Gastrocnemius medialis (tissue), 4 donors: ENCODE results near the gene LDB3. TPM values are rescaled to one million over a fixed set of nuclear protein-coding genes. Genes with fewer than 3 reads are reported as not detected.

Source experiments
- ATAC-seq, 2 donors: fragments of 150-250 bp; one replicate each; pipeline ENCODE4 v1.9.1; 2016
- DNase-seq, 2 donors: peaks; one replicate each; pipeline ENCODE4 v3.0.0-alpha.2; 2019
- H3K27ac ChIP-seq, 4 donors: fragments of 200-600 bp; sonication (generic); 1 replicate in 1 of 4; 2 replicates in 3 of 4; pipeline ENCODE4 v1.5.1; 2016 to 2018; ENCODE audit warnings: mild to moderate bottlenecking in 2 of 4, moderate library complexity in 1 of 4
- H3K27me3 ChIP-seq, 3 donors: fragments of 200-600 bp; sonication (generic) in 2 of 3; 1 replicate in 1 of 3; 2 replicates in 2 of 3; pipeline versions ENCODE4 v1.5.1 to v1.6.0; 2016 to 2019; ENCODE audit warnings: mild to moderate bottlenecking in 1 of 3, moderate library complexity in 1 of 3
- H3K36me3 ChIP-seq, 2 donors: fragments of 200-600 bp; sonication (generic) in 1 of 2; one replicate each; pipeline ENCODE4 v1.5.1; 2017 to 2018
- H3K4me1 ChIP-seq, 2 donors: fragments of 200-600 bp; sonication (generic) in 1 of 2; one replicate each; pipeline ENCODE4 v1.5.1; 2016 to 2017; ENCODE audit warnings: mild to moderate bottlenecking in 2 of 2
- H3K4me3 ChIP-seq, 4 donors: fragments of 200-600 bp; sonication (generic) in 3 of 4; 1 replicate in 1 of 4; 2 replicates in 3 of 4; pipeline ENCODE4 v1.5.1; 2016 to 2019; ENCODE audit warnings: mild to moderate bottlenecking in 2 of 4
- H3K9me3 ChIP-seq, 3 donors: fragments of 200-600 bp; sonication (generic) in 2 of 3; 1 replicate in 1 of 3; 2 replicates in 2 of 3; pipeline ENCODE4 v1.5.1; 2016 to 2019
- CTCF ChIP-seq, 5 experiments: fragments of 450-650 bp in 3 of 5; fragments of 200-600 bp in 2 of 5; sonication (generic) in 2 of 5; IDR thresholded peaks in 4 of 5; conservative IDR thresholded peaks in 1 of 5; 1 replicate in 4 of 5; 2 replicates in 1 of 5; pipeline ENCODE4 v1.5.1; 2016 to 2019; ENCODE audit warnings: antibody characterized with exemption in 5 of 5, mild to moderate bottlenecking in 3 of 5, moderate library complexity in 3 of 5
- POLR2A ChIP-seq, 2 donors: fragments of 450-650 bp; IDR thresholded peaks; one replicate each; pipeline ENCODE4 v1.6.1; 2017; ENCODE audit warnings: antibody characterized with exemption in 2 of 2, mild to moderate bottlenecking in 2 of 2, moderate library complexity in 2 of 2
- in situ Hi-C, 4 donors: fragments of 200-750 bp; cut with MboI; loops; one replicate each; pipeline versions ENCODE4 v1.15.0 to v1.8.0; 2017; ENCODE audit warnings: low sequenced_read_pairs in 4 of 4
- intact Hi-C: fragments of 100-400 bp; cut with DNase I; formaldehyde crosslinking; loops from one replicate; pipeline ENCODE4 v1.15.1; 2023; ENCODE audit warnings: low total_unique reads
- total RNA-seq, 4 donors: library from RNA; depleted of rRNA; stranded (reverse); fragments of >200 nt; gene quantifications; one replicate each; pipeline versions ENCODE4 v1.1.0 to v1.2.3, GENCODE V29; 2016

Gene LDB3
- total RNA-seq, 4 donors from 2014 or later: 164 to 305 (median 227) TPM

GRCh38 chr10:86690657-86691084 lies 22.4 kb downstream of the LDB3 start:
- ATAC-seq (no peak), DNase-seq (no peak)
- no peak for TF ChIP-seq POLR2A (IDR thresholded peaks at IDR 0.05)
- no peak for TF ChIP-seq CTCF (IDR thresholded peaks at IDR 0.05 in 4 of 5, conservative IDR thresholded peaks at IDR 0.05 in 1 of 5)
- Histone ChIP-seq H3K4me1 (peaks cover 44 to 60% of the 10 kb centered on the region in 2 donors), H3K4me3 (no peak overlapping the region), H3K36me3 (peaks cover 0 to 37% of the 10 kb centered on the region in 2 donors), H3K27me3 (no peaks in the 10 kb centered on the region), H3K9me3 (no peaks in the 10 kb centered on the region), H3K27ac (peak overlapping the region; percentile 58 to 99 (median 66))
- intact Hi-C loops: no loop called here
- in situ Hi-C loops: loop anchor here in 1 of 4 donors (10.0 kb wide), 1 partner anchor 204 kb away; no protein-coding TSS in a partner anchor

GRCh38 chr10:86691333-86692022 lies 23.2 kb downstream of the LDB3 start:
- no peaks in the 10 kb centered on the region for H3K27me3 ChIP-seq
- in situ Hi-C loops (loop anchor here in 1 of 4 donors (10.0 kb wide), 1 partner anchor 203 kb away; no protein-coding TSS in a partner anchor), intact Hi-C loops (no loop called here)
- peaks cover 41 to 52% of the 10 kb centered on the region in 2 donors for H3K4me1 ChIP-seq
- ATAC-seq: no peak
- TF ChIP-seq POLR2A (IDR thresholded peaks at IDR 0.05) (no peak), CTCF (IDR thresholded peaks at IDR 0.05 in 4 of 5, conservative IDR thresholded peaks at IDR 0.05 in 1 of 5) (no peak)
- H3K9me3 ChIP-seq: no peaks in the 10 kb centered on the region
- DNase-seq: no peak
- peaks cover 0 to 43% of the 10 kb centered on the region in 2 donors for H3K36me3 ChIP-seq
- peak overlapping the region; percentile 58 to 99 (median 66) for H3K27ac ChIP-seq
- H3K4me3 ChIP-seq: no peak overlapping the region

- Histone ChIP-seq H3K27ac (peak overlapping the region; percentile 58 to 99 (median 66)), H3K27me3 (no peaks in the 10 kb centered on the region), H3K4me1 (peaks cover 41 to 46% of the 10 kb centered on the region in 2 donors), H3K9me3 (no peaks in the 10 kb centered on the region), H3K36me3 (peaks cover 0 to 46% of the 10 kb centered on the region in 2 donors), H3K4me3 (no peak overlapping the region)
- in situ Hi-C loops (loop anchor here in 1 of 4 donors (10.0 kb wide), 1 partner anchor 203 kb away; no protein-coding TSS in a partner anchor), intact Hi-C loops (no loop called here)
- TF ChIP-seq POLR2A (IDR thresholded peaks at IDR 0.05): no peak
- no peak for TF ChIP-seq CTCF (IDR thresholded peaks at IDR 0.05 in 4 of 5, conservative IDR thresholded peaks at IDR 0.05 in 1 of 5)
- ATAC-seq: peak in 1 of 2 donors; percentile 19
- peak in 1 of 2 donors; percentile 73 for DNase-seq
These were observed 23.8 kb downstream of the LDB3 start for GRCh38 chr10:86692023-86692514.

GRCh38 chr10:86692664-86693063 lies 24.4 kb downstream of the LDB3 start:
- Histone ChIP-seq H3K27ac (peak overlapping the region; percentile 58 to 99 (median 66)), H3K36me3 (peaks cover 0 to 42% of the 10 kb centered on the region in 2 donors), H3K9me3 (no peaks in the 10 kb centered on the region), H3K27me3 (no peaks in the 10 kb centered on the region), H3K4me3 (no peak overlapping the region), H3K4me1 (peaks cover 38 to 40% of the 10 kb centered on the region in 2 donors)
- TF ChIP-seq CTCF (IDR thresholded peaks at IDR 0.05 in 4 of 5, conservative IDR thresholded peaks at IDR 0.05 in 1 of 5): no peak
- TF ChIP-seq POLR2A (IDR thresholded peaks at IDR 0.05): no peak
- ATAC-seq: no peak
- no peak for DNase-seq
- in situ Hi-C loops: loop anchor here in 1 of 4 donors (10.0 kb wide), 1 partner anchor 202 kb away; no protein-coding TSS in a partner anchor
- intact Hi-C loops: no loop called here
